GM18870 (cell line): Measurements from ENCODE around the gene BTBD16.

ENCODE experiments used
- ATAC-seq: cut with Tn5 transposase; IDR thresholded peaks from one replicate; pipeline ENCODE4 v1.9.1; 2021; ENCODE audit warnings: moderate library complexity; ENCODE audit not compliant: unreplicated experiment

The BTBD16 gene

DNA sequence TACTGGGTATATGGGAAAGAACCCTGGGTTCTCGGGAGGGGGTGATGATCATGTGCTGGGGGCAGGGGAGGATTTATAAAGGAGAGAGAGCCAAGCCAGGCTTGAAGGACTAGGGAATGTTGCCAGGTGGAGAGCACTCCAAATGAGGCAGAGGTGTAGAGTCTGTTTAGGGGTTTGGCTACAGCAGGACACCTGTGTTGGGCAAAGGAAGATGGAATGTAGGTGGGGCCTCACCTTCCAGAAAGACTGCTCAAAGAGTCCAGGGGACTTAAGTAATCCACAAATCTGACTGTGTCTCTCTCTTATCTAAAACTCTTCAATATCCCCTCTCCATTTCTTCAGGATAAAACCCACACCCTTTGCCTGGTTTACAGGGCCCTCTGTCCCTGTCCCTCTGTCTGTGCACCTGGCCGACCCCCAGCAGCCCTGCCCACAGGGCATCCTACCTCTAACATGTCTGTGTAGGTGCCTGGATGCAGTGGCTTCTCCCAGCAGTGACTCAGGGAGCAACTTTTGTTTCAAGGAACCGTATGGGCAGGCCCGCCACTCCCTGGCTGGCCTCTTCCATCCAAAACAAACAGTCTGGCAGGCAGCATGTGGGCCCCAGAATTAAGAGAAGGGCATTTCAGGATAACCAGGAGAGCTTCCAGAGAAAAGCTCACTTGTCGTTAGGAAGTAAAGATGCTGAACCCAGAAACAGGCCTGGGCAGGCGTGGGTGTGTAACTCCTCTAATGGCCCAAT, 92.8 kb downstream of the BTBD16 start:
- ATAC-seq = no peak

GRCh38 chr10:122368502-122369254, 97.6 kb downstream of the BTBD16 start:
- ATAC-seq = no peak

GRCh38 chr10:122373108-122373507, 102.0 kb downstream of the BTBD16 start:
- ATAC-seq = no peak

DNA sequence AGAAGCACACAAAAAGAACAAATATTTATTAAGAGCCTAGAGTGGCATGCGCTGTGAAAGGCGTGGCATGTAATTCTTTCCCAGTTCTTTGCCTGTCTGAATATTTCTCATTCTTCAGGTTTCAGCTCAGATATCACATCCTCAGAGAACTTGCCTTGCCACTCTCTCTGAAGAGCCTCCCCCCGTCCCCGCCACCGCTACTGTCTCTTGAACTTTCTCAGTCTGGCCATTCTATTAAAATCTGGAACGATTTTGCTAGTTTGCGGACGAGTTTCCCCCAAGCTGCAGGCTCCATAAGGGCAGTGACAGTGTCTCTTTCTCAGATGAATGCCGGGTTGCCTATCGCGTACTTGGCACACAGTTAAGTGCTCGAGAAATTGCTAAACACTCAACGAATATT, 102.6 kb downstream of the BTBD16 start:
- ATAC-seq = no peak

DNA sequence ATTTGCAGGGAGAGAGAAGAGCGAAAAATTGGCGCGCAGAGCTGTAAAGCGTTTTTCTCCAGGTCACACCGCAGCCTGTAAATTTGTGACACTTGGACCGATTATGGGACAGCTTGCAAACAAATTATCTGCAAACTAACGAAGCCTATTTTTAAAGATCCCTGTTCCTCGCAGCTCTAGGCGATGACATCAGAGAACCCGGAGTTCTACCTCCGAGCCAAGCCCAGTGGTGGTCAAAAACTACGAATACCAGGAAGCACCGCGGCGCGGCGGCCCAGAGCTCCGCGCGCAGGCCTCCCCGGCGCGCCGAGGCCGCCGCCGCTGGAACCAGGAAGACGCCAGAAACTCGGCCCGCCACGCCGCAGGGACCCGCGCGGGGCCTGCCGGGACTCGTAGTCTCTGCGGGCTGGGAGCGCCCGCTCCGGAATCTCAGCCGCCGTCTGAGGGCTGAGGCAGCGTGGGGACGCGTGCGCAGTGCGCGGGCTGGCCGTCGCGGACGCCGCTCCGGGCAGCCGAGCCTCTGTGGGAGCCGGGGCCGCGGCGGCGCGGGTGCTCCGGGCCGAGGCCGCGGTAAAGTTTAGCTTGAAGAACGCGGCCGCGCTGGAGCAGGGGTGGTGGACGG, 103.3 kb downstream of the BTBD16 start, which contains the start of gene PLEKHA1:
PLEKHA1 (plus strand) TSS at position 472 of the 622 bp plus-strand sequence. CDS start 18,493 bp downstream, outside the sequence.
- ATAC-seq = peak; percentile 65

GRCh38 chr10:122374859-122375678, 104.0 kb downstream of the BTBD16 start:
- ATAC-seq = peak; percentile 62

DNA sequence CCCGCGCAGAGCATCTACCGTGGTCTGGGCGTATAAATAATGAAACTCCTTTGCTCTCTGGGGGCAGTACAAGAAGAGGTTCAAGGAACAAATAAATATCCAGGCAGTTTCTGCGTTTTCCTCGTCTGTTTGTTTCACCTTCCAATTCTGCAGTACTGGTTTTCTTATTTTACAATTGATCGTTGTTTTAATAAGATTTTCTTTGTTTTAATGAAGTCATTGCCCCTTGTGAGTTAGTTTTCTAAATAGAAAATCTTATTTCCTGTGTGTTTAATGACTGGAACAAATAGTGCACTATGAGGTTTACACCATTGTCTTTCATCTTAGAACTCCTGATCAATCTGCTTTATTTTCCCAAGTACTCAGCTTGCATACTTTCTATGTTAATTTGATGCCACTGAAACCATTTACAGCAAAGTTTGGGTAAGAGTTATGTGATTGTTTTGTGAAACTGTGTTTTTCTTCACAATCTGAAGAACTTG, 104.6 kb downstream of the BTBD16 start:
- no peak for ATAC-seq

DNA sequence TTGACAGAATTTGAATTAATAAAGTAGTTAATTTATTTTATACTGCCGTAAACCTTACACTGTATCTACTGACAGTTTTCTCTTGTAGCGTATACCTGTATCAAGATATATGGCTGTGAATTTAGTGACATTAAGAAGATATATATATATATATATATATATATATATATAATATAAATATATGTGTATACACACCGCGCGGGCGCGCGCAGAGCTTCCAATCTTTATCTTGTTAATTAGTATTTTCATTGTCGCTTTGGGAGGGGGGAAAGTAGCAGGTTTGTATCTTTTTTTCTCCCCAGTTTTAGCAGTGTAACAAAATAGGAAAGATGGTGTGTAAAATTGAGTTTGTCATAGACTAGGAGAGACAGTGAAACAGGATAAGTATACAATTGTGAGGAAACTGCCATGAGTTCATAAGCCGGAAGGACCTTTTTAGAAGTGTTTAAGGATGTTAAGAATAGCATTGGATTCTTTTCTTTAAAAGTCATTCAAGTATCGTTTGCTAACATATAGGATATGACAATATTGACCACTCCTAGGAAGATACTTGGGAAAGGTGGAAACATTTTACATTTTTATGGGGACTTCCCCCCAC, 105.4 kb downstream of the BTBD16 start:
- ATAC-seq = no peak

- ATAC-seq = no peak
These were observed 107.9 kb downstream of the BTBD16 start for GRCh38 chr10:122379041-122379440.

DNA sequence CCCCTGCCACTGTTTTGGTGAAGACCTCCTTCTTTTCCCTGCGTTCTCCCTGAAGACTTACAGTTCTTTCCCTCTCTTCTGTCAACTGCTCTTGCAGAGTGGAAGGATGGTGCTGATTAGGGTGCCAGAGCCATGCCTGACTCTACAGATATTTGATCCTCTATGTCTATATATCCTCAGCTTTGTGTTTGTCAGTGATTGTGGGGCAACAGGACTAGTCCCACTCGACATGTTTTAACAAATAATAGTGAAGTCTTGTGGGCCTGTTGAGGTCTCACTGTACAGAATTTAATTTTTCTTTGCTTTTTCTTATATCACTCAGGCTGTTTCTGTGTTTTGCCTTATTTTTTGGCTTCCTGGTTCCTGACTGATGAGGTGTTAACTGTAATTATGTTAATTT, 108.4 kb downstream of the BTBD16 start:
- ATAC-seq = no peak

- ATAC-seq = no peak
These were observed 109.6 kb downstream of the BTBD16 start for GRCh38 chr10:122380703-122381102.

GRCh38 chr10:122381680-122382079, 110.6 kb downstream of the BTBD16 start:
- ATAC-seq = no peak

DNA sequence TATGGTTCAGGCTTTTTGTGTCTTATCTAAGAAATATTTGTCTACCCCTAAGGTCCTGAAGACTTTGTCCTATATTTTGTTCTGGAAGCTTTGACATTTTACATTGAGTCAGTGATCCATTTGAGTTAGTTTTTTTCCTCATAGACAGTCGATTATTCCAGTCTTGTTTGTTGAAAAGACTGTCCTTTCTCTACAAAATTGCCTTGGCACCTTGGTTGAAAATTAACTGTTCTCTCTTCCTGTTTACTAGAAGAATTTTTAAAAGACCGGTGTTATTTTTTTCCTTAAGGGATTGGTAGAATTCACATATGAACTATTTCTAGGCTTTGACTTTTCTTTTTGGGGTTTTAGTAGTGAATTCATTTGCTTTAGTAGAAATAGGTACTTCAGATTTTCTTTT, 115.4 kb downstream of the BTBD16 start:
- no peak for ATAC-seq

DNA sequence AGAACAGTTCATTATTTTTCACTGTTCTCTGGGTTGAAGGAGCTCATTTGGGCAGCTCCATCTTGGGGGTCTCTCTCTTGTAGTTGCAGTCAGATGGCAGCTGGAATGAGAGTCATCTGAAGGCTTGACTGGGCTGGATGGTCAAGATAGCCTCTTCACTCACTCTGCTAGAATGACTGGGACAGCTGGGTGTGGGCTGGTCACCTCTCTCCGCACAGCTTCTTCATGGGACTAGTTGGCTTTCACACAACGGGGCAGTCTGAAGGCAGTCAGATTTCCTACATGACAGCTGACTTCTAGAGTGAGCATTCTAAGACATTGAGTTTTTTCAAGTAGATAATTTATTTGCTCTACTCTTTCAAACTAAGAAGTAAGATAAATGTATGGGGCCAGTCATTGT, 116.5 kb downstream of the BTBD16 start:
- no peak for ATAC-seq
